Keratinocyte (primary cell): Measurements from ENCODE around the gene KCNH6.

ENCODE experiments used
- EZH2 ChIP-seq: IDR thresholded peaks from one replicate; pipeline ENCODE4 v1.6.1; 2012; ENCODE audit warnings: inconsistent platforms, mild to moderate bottlenecking, low read length, moderate library complexity
- TF ChIP-seq, protein P1 (sequence below), 3 experiments: IDR thresholded peaks in 1 of 3; conservative IDR thresholded peaks in 1 of 3; optimal IDR thresholded peaks in 1 of 3; 2 replicates in 2 of 3; 3 replicates in 1 of 3; pipeline versions ENCODE3 to v1.5.1; 2011; ENCODE audit warnings: low read length in 3 of 3, mild to moderate bottlenecking in 3 of 3, moderate library complexity in 2 of 3, control low read depth in 1 of 3, inconsistent platforms in 1 of 3; ENCODE audit not compliant: insufficient read depth in 2 of 3; ENCODE audit errors: extremely low read depth in 1 of 3

GRCh38 chr17:63542942-63543821 lies 20.0 kb downstream of the KCNH6 start:
- TF ChIP-seq, protein P1, sequence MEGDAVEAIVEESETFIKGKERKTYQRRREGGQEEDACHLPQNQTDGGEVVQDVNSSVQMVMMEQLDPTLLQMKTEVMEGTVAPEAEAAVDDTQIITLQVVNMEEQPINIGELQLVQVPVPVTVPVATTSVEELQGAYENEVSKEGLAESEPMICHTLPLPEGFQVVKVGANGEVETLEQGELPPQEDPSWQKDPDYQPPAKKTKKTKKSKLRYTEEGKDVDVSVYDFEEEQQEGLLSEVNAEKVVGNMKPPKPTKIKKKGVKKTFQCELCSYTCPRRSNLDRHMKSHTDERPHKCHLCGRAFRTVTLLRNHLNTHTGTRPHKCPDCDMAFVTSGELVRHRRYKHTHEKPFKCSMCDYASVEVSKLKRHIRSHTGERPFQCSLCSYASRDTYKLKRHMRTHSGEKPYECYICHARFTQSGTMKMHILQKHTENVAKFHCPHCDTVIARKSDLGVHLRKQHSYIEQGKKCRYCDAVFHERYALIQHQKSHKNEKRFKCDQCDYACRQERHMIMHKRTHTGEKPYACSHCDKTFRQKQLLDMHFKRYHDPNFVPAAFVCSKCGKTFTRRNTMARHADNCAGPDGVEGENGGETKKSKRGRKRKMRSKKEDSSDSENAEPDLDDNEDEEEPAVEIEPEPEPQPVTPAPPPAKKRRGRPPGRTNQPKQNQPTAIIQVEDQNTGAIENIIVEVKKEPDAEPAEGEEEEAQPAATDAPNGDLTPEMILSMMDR (optimal IDR thresholded peaks at IDR 0.05 in 1 of 3, IDR thresholded peaks at IDR 0.05 in 1 of 3, conservative IDR thresholded peaks at IDR 0.05 in 1 of 3; ENCODE audit: extremely low read depth in 1 of 3, insufficient read depth in 2 of 3, low read length in 3 of 3) = no peak
- no peak for TF ChIP-seq EZH2
